Measurements from ENCODE around the gene REG3A.

Gene REG3A

GRCh38 chr2:79159653-79160052 is at the start of gene REG3A:
Gene REG3A (minus strand): TSS chr2:79159753. CDS start chr2:79159405, 348 bp downstream.
- no peak for DNase-seq

GRCh38 chr2:79200762-79201161 is 41.2 kb upstream of the REG3A start:
- no peak for DNase-seq

- no peak for DNase-seq
Measured at GRCh38 chr2:79191816-79192215, 32.3 kb upstream of the REG3A start.

- no peak for DNase-seq
Measured at GRCh38 chr2:79191081-79191480, 31.5 kb upstream of the REG3A start.

GRCh38 chr2:79189465-79189864 is 29.9 kb upstream of the REG3A start:
- DNase-seq, result no peak

- DNase-seq, result no peak
Measured at GRCh38 chr2:79181617-79182016, 22.1 kb upstream of the REG3A start.

GRCh38 chr2:79180092-79180491 is 20.5 kb upstream of the REG3A start:
- no peak for DNase-seq

GRCh38 chr2:79179036-79179435 is 19.5 kb upstream of the REG3A start:
- no peak for DNase-seq

GRCh38 chr2:79178076-79178674 is 18.6 kb upstream of the REG3A start:
- DNase-seq, result no peak

- DNase-seq, result no peak
Measured at GRCh38 chr2:79171348-79171958, 11.9 kb upstream of the REG3A start.

- no peak for DNase-seq
Measured at GRCh38 chr2:79162801-79163200, 3.2 kb upstream of the REG3A start.

- DNase-seq, result no peak
Measured at GRCh38 chr2:79162132-79162531, 2.6 kb upstream of the REG3A start.

GRCh38 chr2:79159030-79159429 is 523 bp downstream of the REG3A start:
- DNase-seq, result no peak

- DNase-seq, result no peak
Measured at GRCh38 chr2:79155826-79156476, 3.6 kb downstream of the REG3A start.

GRCh38 chr2:79139423-79139822 is 20.1 kb downstream of the REG3A start:
- no peak for DNase-seq

- no peak for DNase-seq
Measured at GRCh38 chr2:79138385-79138784, 21.2 kb downstream of the REG3A start.

GRCh38 chr2:79131687-79132086 is 27.9 kb downstream of the REG3A start:
- no peak for DNase-seq

- DNase-seq, result no peak
Measured at GRCh38 chr2:79129804-79130203, 29.7 kb downstream of the REG3A start.

- no peak for DNase-seq
Measured at GRCh38 chr2:79129260-79129659, 30.3 kb downstream of the REG3A start.

- DNase-seq, result no peak
Measured at GRCh38 chr2:79128406-79128805, 31.1 kb downstream of the REG3A start.

GRCh38 chr2:79125721-79125985 is 33.9 kb downstream of the REG3A start:
- DNase-seq, result no peak

- DNase-seq, result no peak
Measured at GRCh38 chr2:79124907-79125720, 34.4 kb downstream of the REG3A start.

- DNase-seq, result no peak
Measured at GRCh38 chr2:79122676-79123075, 36.9 kb downstream of the REG3A start.

- no peak for DNase-seq
Measured at GRCh38 chr2:79120194-79120713, 39.3 kb downstream of the REG3A start, which contains the start of gene REG1A. Gene REG1A (plus strand): TSS chr2:79120488. CDS start chr2:79120862, 374 bp downstream.

Data from CD4-positive, alpha-beta T cell treated with Interleukin-4 for 1 hour (primary cell).